H1 (cell line): Measurements from ENCODE around the gene SEPTIN5. TPM values are rescaled to one million over a fixed set of nuclear protein-coding genes. Genes with fewer than 3 reads are reported as not detected.

Source experiments
- CHD1 ChIP-seq: IDR thresholded peaks from 2 replicates; pipeline ENCODE4 v1.6.1; 2012; ENCODE audit warnings: low read depth, low read length, improper control_type of control experiment
- RBBP5 ChIP-seq: IDR thresholded peaks from 2 replicates; pipeline ENCODE4 v1.7.1; 2012; ENCODE audit warnings: low read depth, mild to moderate bottlenecking, inconsistent platforms, low read length, moderate library complexity, borderline replicate concordance
- polyA plus RNA-seq, 7 experiments: library from polyadenylated mRNA; depleted of rRNA in 3 of 7; stranded (reverse) in 5 of 7; unstranded in 2 of 7; fragments of >200 nt in 5 of 7; fragments of 200-250 nt in 2 of 7; gene quantifications; 1 replicate in 5 of 7; 2 replicates in 1 of 7; 4 replicates in 1 of 7; pipeline versions ENCODE4 v1.2.1 to v1.2.3, GENCODE V29; 2011 to 2013; ENCODE audit warnings: missing spikeins in 2 of 7, mixed read lengths in 2 of 7
- total RNA-seq: library from RNA; stranded (reverse); fragmentation: NEBNext Ultra II Directional; extraction: Animal tissue kit (Norgen Biotek cat#: 25700); gene quantifications from 2 replicates; pipeline ENCODE4 v1.2.1, GENCODE V29; 2021

SEPTIN5 gene
- total and polyA plus RNA-seq, 2 of the 8 experiments (the other 6 are each of a cell fraction or from before 2014, with no cell fraction given) = 6.0 to 8.6 TPM

GRCh38 chr22:19717181-19717580 lies 2.9 kb downstream of the SEPTIN5 start (continued):
- TF ChIP-seq CHD1 (no peak), RBBP5 (no peak)
- TF ChIP-seq, all 59 proteins: peak for 0
